ENCODE results near the gene FRK.

DNA sequence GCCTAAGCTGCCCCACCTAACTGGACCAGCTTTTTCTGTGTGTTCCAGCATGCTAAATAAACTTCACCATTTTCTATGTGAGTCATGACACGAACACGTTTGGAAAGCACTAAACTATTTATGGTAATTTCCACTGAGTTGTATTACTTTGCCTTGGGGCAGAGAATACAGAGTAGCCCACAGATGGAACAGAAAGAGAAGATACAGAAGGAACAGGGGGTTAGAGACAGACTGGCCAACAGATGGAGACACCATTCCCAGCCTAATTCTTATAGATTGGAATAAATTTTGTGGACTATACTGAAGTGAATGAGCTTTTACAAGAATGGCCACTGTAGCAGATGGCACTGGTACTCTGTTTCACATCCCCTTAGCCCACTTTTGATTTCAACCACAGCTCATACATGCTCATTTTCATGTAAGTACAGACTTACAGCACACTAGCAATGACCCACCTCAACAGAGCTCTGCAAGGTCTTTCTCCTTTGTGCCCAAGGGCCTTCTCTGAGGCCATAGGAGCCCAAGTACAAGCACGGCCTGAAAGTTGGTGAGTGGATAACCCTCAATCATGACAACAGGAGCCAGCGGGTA, 26.8 kb upstream of the FRK start:
- TF ChIP-seq, protein P1, sequence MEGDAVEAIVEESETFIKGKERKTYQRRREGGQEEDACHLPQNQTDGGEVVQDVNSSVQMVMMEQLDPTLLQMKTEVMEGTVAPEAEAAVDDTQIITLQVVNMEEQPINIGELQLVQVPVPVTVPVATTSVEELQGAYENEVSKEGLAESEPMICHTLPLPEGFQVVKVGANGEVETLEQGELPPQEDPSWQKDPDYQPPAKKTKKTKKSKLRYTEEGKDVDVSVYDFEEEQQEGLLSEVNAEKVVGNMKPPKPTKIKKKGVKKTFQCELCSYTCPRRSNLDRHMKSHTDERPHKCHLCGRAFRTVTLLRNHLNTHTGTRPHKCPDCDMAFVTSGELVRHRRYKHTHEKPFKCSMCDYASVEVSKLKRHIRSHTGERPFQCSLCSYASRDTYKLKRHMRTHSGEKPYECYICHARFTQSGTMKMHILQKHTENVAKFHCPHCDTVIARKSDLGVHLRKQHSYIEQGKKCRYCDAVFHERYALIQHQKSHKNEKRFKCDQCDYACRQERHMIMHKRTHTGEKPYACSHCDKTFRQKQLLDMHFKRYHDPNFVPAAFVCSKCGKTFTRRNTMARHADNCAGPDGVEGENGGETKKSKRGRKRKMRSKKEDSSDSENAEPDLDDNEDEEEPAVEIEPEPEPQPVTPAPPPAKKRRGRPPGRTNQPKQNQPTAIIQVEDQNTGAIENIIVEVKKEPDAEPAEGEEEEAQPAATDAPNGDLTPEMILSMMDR (optimal IDR thresholded peaks at IDR 0.05 in 1 of 3, IDR thresholded peaks at IDR 0.05 in 1 of 3, conservative IDR thresholded peaks at IDR 0.05 in 1 of 3; ENCODE audit: extremely low read depth in 1 of 3, insufficient read depth in 2 of 3, low read length in 3 of 3): peak in 1 of 3 experiments; percentile 34
- TF ChIP-seq EZH2 (IDR thresholded peaks at IDR 0.05; ENCODE audit: low read length): no peak

Data from keratinocyte (primary cell).